ENCODE measurements around the gene STK32C.
"Not testable (repeated sequence)": the region's sequence is repeated elsewhere in the genome, so short reads cannot be mapped to it uniquely, and the experiment has no call there.

The STK32C gene

GRCh38 chr10:132279873-132280645 lies 27.7 kb downstream of the STK32C start:
- no peak for DNase-seq

GRCh38 chr10:132277311-132277741 lies 30.4 kb downstream of the STK32C start:
- no peak for DNase-seq

DNA sequence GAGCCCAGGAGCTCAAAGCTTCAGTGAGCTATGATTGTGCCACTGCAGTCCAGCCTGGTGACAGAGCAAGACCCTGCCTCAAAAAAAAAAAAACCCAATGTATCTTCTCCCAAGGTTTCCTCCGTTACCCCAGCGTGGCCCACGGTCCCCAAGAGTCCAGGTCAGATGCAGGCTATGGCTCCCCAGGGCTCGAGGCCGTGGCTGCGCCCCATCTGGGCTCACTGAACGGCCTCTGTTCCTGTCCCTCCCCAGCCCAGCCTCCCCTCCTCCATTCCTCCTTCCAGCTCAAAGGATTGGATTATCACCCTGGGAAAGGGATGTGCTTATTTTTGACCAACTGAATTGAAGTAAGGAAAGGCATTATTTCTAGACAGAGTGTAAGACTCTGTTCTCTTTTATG lies 31.0 kb downstream of the STK32C start:
- no peak for DNase-seq

DNA sequence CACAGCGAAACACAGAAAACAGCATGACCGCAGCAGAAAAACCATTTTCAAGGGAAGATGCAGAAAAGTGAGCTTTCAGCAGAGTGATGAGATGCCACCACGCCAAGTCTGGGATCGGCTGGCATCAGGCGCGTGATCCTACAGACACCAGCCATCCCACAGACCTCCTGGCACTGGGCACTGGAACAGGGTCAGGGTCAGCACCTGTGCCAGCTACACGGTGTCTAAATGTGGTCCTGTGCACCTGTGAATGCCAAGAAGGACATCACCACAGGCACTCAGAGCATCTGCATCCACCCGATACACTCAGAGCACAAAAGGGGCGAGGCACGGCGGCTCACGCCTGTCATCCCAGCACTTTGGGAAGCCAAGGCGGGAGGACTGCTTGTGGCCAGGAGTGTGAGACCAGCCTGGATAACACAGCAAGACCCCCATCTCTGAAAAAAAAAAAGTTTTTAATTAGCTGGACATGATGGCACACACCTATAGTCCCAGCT lies 31.5 kb downstream of the STK32C start:
- DNase-seq: no peak

GRCh38 chr10:132275426-132276178 lies 32.1 kb downstream of the STK32C start:
- DNase-seq: no peak

GRCh38 chr10:132274986-132275385 lies 32.8 kb downstream of the STK32C start:
- no peak for DNase-seq

DNA sequence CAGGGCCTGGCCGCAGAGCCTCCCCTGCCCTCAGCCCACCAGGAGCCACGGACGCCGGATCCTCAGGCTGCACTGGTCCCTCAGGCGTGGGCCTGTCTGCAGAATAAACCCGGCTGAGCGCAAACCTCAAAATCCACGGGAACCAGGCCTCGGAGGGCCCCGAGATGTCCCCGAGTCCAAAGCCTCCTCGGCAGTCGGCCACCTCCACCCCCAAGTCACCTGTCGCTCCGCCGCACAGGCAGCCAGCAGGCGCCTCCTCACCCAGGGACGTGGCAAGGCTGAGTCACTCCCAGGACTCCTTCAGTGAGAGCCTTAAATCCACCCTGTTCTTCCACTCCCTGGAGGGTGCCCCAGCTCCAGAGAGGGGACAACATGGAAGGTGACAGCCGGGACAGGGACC lies 33.2 kb downstream of the STK32C start:
- DNase-seq: no peak

- DNase-seq: no peak
Observed at GRCh38 chr10:132273966-132274365, 33.8 kb downstream of the STK32C start.

DNA sequence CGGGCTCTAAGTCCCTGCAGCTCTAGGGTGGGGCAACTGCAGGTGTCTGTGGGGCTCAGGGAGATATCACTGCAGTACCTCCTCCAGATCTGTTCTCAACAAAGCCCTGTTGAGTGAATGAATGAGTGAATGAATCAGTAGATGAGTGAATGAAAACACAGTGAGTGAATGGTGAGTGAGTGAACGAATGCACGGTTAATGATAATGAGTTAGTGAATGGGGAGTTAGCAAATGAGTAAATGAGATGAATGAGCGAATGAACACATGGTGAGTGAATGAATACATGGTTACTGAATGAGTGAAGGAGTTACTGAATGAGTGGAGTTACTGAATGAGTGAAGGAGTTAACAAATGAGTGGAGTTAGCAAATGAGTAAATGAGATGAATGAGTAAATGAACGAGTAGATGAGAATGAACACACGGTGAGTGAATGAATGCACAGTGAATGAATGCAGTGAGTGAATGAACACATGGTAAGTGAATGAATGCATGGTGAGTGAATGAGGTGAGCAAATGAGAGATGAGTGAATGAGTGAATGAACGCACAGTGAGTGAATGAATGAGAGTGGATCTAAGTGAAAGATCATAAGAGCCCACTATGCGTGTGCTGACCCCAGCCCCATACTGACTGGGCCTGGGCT lies 34.3 kb downstream of the STK32C start:
- no peak for DNase-seq

DNA sequence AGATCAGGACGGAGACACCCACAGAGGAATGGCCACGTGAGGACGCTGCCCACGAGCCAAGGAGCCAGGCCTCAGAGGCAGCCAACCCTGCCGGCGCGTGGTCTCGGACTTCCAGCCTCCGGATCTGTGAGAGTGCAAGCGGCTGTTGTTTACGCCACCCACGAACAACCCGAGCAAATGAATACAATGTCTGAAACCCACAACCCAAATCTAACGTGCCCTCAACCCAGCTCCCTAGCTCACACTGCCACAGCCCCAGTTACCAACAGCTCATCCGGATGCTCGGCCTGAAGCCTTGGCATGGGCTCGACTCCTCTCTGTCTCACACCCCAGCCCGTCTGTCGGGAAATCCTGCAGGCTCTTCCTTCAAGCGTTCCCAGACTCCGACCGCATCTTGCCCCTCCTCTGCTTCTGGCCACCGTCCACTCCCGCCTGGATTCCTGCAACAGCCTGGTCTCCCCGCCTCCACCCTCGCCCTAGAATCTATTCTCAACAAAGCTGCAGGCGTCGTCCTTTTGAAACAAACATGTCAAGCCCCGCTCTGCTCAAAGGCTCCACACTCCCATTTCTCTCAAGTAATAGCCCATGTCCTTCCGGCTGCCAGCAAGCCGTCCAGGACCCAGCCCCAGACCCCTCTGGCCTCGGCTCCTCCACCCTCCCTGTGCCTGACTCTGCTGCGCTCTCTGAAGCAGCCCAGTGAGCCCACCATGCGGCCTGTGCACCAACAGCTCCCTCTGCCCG lies 35.3 kb downstream of the STK32C start:
- no peak for DNase-seq

GRCh38 chr10:132271458-132272230 lies 36.1 kb downstream of the STK32C start:
- no peak for DNase-seq

GRCh38 chr10:132270721-132271457 lies 36.9 kb downstream of the STK32C start:
- DNase-seq: no peak

DNA sequence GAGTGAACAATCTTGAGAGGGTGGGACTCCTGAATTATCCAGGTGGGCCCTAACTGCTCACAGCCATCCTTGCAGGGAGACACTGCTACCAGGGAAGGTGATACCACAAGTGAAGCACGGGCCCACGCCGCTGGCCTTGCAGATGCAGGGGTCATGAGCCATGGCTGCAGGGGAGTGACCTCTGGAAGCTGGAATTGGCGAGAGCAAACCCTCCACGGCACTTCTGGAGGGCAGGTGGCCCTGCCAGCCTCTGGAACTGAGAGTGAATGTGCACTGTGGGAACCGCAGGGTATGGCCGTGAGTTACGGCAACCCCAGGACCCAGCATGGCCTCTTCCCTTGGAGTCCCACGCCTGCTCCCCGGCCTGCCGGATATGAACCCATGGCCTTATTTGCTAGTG lies 37.5 kb downstream of the STK32C start:
- no peak for DNase-seq

DNA sequence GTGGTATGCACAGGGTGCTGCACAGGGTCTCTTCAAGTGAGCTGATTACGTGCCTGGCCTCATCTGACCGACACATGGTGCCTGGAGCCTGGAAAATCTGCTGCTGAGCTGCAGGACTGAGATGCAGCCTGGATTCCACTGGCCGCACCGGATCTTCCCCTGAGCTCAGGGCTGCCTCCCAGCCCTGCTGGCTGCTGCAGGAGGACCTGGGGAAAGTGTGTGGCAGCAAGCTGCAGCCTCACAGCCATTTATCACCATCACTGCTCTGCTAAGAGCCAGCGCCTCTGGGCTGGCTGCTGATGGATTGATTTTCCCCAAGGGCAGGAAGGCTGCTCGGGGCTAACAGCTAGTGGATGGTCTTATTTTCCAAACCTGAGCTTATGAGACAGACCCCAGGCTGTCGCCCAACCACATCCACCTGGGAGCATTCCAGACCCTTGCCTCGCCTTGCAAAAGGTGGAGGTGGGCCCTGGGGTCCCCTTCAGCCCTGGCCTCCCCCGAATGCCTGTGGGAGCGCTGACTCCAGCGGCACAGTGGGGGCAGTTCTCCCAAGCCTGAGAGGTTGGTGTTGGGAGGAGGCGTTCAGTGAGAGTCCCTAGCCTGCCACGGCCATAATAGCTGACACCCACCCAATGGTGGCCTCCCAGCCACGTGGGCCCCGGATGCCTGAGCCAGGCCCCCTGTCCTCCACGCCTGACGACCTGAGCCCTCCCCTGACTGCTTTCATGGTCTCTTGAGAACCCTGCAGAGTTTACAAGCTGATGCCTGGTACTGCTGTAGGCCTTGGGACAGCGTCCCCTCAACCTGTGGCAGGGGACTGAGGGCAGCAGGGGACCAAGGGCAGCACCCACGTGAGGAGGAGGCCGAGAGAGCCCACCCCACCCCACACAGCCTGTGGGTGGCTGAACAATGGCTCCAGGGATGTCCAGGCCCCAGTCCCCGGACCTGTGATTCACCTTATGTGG lies 38.2 kb downstream of the STK32C start:
- DNase-seq: no peak

GRCh38 chr10:132267916-132268315 lies 39.8 kb downstream of the STK32C start:
- DNase-seq: not testable (repeated sequence)

DNA sequence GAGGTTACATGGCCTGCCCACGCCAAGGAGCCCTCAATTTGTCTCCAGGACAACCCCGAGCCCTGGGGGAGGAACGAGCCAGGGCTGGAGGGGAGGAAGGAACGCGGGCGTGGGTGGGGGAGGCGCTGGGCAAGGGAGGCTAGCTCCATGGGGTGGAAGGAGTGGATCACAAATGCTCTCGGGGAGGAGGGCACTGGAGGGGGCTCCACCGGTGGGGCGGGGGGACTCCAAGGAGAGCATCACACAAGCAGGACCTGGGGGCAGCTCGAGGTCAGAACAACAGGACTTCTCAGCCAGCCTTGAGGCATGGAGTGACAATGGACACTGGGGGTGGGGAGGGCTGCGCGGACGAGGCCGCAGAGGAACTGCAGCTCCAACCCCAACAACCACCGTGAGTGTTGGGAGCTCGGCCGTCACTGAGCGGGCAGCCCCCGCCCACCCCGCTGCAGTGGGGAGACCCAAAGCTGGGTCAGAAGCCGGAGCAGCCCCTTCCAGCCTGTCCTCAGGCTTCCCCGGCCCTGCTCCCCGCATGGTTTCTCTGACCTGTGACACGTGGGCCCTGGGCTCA lies 41.1 kb downstream of the STK32C start:
- no peak for DNase-seq

DNA sequence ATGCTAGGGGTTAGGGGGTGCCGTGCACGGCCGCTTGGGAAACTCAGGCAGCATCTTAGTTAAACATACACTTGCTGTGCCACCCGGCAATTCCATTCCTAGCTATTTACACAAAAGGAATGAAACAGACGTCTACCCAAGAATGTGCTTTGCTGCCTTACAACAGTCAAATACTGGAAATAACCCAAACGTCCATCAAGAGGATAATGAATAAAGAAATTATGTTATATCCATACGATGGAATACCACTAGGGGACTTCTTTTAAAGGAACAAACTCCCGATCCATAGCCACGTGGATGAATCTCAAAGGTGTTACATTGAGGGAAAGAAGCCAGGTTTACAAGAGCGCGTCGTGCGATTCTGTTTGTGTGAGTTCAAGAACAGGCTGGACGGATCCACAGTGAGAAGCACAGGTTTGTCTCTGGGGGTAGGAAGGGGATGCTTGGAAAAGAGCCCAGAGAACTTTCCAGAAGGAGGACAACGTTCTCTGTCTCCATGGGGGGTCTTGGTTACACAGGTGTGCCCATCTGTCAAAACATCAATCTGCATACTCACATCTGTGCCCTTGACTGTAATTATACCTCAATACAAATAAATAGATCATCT lies 41.8 kb downstream of the STK32C start:
- DNase-seq: no peak

DNA sequence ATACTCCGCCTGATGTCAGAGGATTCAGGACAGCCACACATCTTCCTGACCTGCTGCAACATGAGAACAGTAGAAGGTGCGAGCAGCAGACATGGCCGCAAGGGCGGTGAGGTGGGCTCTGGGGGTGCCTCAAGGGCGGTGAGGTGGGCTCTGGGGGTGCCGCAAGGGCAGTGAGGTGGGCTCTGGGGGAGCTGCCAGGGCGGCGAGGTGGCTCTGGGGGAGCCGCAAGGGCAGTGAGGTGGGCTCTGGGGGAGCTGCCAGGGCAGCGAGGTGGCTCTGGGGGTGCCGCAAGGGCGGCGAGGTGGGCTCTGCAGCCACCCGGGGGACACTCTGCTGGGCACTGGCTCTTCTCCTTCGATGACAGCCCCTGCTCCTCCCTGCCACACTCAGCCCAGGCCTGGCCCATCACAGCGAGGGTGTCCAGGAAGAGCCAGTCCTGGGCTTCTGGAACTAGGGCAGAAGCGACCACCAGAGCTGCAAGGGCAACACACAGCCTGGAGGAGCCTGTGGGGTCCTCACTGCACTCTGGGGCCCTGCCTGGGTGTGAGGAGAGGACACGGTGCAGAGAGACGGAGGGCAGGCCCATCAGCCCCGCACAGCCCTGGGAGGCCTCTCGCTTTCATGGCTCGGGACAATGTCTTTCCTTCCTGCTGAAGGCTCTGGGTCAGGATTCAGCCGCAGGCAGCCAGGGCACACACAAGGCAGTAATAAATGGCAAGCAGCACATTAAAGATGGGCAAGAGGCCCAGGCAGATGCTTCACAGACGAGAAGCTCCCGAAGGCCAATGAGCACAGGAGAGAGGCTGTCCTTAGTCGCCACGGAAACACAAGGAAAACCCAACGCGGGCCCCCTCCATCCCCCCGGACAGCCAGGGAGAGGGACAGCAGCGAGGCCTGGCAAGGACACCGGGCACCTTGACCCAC lies 42.5 kb downstream of the STK32C start:
- no peak for DNase-seq
